H1 (cell line): ENCODE data around the gene AIFM3. TPM values are rescaled to one million over a fixed set of nuclear protein-coding genes. Genes with fewer than 3 reads are reported as not detected.

ENCODE experiments used
- CTCF ChIA-PET: fragments of 300-600 bp; sonication (Branson Sonifier 250); formaldehyde crosslinking; loops from one replicate; lab custom pipeline; 2021; ENCODE audit not compliant: partially characterized antibody; lab: Charles Lee
- POLR2A ChIA-PET: fragments of 300-600 bp; sonication (Branson Sonifier 250); formaldehyde crosslinking; loops from one replicate; lab custom pipeline; 2021; ENCODE audit warnings: inconsistent platforms; ENCODE audit not compliant: partially characterized antibody; lab: Charles Lee
- DNase-seq, 2 experiments: peaks; one replicate each; pipeline versions ENCODE4 v3.0.0 to v3.0.0-alpha.2; 2010 to 2022; ENCODE audit warnings: low spot score in 2 of 2, low read depth in 1 of 2, mixed read lengths in 1 of 2
- FAIRE-seq: peaks from 2 replicates; lab custom pipeline; 2011; peaks lifted over from hg19 to GRCh38; lab: Jason Lieb, UNC
- H2AFZ ChIP-seq: 2 replicates; pipeline ENCODE4 v1.8.1; 2012; ENCODE audit warnings: low read length, inconsistent platforms
- H2AK5ac ChIP-seq: 2 replicates; pipeline ENCODE4 v1.6.1; 2013; ENCODE audit warnings: low read depth, low read length
- H2BK120ac ChIP-seq: replicated peaks from 2 replicates; pipeline ENCODE3; 2013; ENCODE audit warnings: low read depth, low read length, inconsistent platforms
- H2BK12ac ChIP-seq: 2 replicates; pipeline ENCODE4 v1.6.1; 2013; ENCODE audit warnings: low read depth, low read length
- H2BK15ac ChIP-seq: 2 replicates; pipeline ENCODE4 v1.6.1; 2013; ENCODE audit warnings: low read length
- H2BK20ac ChIP-seq: 2 replicates; pipeline ENCODE4 v1.6.1; 2013; ENCODE audit warnings: low read length
- H2BK5ac ChIP-seq: 2 replicates; pipeline ENCODE4 v1.6.1; 2013; ENCODE audit warnings: low read depth, low read length
- H3K14ac ChIP-seq: 2 replicates; pipeline ENCODE4 v1.6.1; 2013; ENCODE audit warnings: inconsistent platforms; ENCODE audit not compliant: insufficient read length
- H3K18ac ChIP-seq: 2 replicates; pipeline ENCODE4 v1.6.1; 2013; ENCODE audit warnings: low read length; ENCODE audit errors: extremely low read depth
- H3K23ac ChIP-seq: 2 replicates; pipeline ENCODE4 v1.6.1; 2013; ENCODE audit warnings: inconsistent platforms; ENCODE audit not compliant: insufficient read length
- H3K23me2 ChIP-seq: 2 replicates; pipeline ENCODE4 v1.6.1; 2013; ENCODE audit warnings: low read depth, low read length
- H3K27ac ChIP-seq: 2 replicates; pipeline ENCODE4 v1.6.1; 2011; ENCODE audit warnings: low read depth, low read length, inconsistent platforms
- H3K27me3 ChIP-seq, 4 experiments: replicated peaks in 1 of 4; 1 replicate in 1 of 4; 2 replicates in 3 of 4; pipeline versions ENCODE4 v1.6.1 to v1.8.1; 2011 to 2013; ENCODE audit warnings: low read length in 3 of 4, mild to moderate bottlenecking in 3 of 4, inconsistent platforms in 2 of 4, mixed read lengths in 2 of 4, moderate library complexity in 1 of 4; ENCODE audit not compliant: control insufficient read depth in 3 of 4, insufficient read depth in 3 of 4; ENCODE audit errors: extremely low read depth in 1 of 4
- H3K36me3 ChIP-seq, 4 experiments: 2 replicates each; pipeline versions ENCODE4 v1.6.1 to v1.8.1; 2011 to 2013; ENCODE audit warnings: mild to moderate bottlenecking in 4 of 4, low read length in 3 of 4, moderate library complexity in 2 of 4, control low read depth in 1 of 4, inconsistent platforms in 1 of 4; ENCODE audit not compliant: insufficient read depth in 4 of 4, control insufficient read depth in 2 of 4
- H3K4ac ChIP-seq: replicated peaks from 2 replicates; pipeline ENCODE3; 2013; ENCODE audit warnings: low read length, low read depth, mixed read lengths, inconsistent platforms; ENCODE audit not compliant: insufficient read length
- H3K4me1 ChIP-seq, 4 experiments: replicated peaks in 1 of 4; 1 replicate in 1 of 4; 2 replicates in 3 of 4; pipeline versions ENCODE4 v1.6.1 to v1.8.1; 2011 to 2013; ENCODE audit warnings: low read length in 3 of 4, inconsistent platforms in 2 of 4, mixed read lengths in 1 of 4; ENCODE audit not compliant: insufficient read depth in 4 of 4, control insufficient read depth in 3 of 4
- H3K4me2 ChIP-seq, 2 experiments: 2 replicates each; pipeline versions ENCODE4 v1.6.1 to v1.8.1; 2011 to 2013; ENCODE audit warnings: low read depth in 2 of 2, low read length in 2 of 2, control low read depth in 1 of 2, inconsistent platforms in 1 of 2, mild to moderate bottlenecking in 1 of 2; ENCODE audit not compliant: insufficient read depth in 1 of 2
- H3K4me3 ChIP-seq, 4 experiments: fragments of 200-600, 300-600 bp in 1 of 4; sonication (generic), shearing (Covaris generic), sonication (Bioruptor Twin) in 1 of 4; 2 replicates each; pipeline versions ENCODE4 v1.5.1 to v1.8.1; 2011 to 2016; ENCODE audit warnings: low read length in 4 of 4, low read depth in 3 of 4, control low read depth in 2 of 4, inconsistent platforms in 2 of 4, mild to moderate bottlenecking in 2 of 4, mixed read lengths in 1 of 4, moderate library complexity in 1 of 4; ENCODE audit not compliant: insufficient read depth in 2 of 4; ENCODE audit errors: extremely low read depth in 1 of 4
- H3K56ac ChIP-seq: replicated peaks from 2 replicates; pipeline ENCODE3; 2013; ENCODE audit warnings: low read depth, mild to moderate bottlenecking, mixed read lengths, low read length, inconsistent platforms; ENCODE audit not compliant: insufficient read length
- H3K79me1 ChIP-seq: 2 replicates; pipeline ENCODE4 v1.6.1; 2013; ENCODE audit warnings: low read depth, low read length, control low read depth
- H3K79me2 ChIP-seq, 2 experiments: 2 replicates each; pipeline versions ENCODE4 v1.6.1 to v1.8.1; 2012 to 2013; ENCODE audit warnings: low read length in 2 of 2, mild to moderate bottlenecking in 2 of 2, inconsistent platforms in 1 of 2; ENCODE audit not compliant: insufficient read depth in 2 of 2, control insufficient read depth in 1 of 2
- H3K9ac ChIP-seq, 4 experiments: replicated peaks in 1 of 4; 1 replicate in 1 of 4; 2 replicates in 3 of 4; pipeline versions ENCODE4 v1.6.1 to v1.8.1; 2011 to 2013; ENCODE audit warnings: low read depth in 3 of 4, low read length in 3 of 4, control low read depth in 2 of 4, mild to moderate bottlenecking in 2 of 4, moderate library complexity in 2 of 4, inconsistent platforms in 1 of 4; ENCODE audit errors: extremely low read depth in 1 of 4
- H3K9me3 ChIP-seq, 2 experiments: 2 replicates each; pipeline versions ENCODE4 v1.6.1 to v1.8.1; 2012 to 2013; ENCODE audit warnings: mild to moderate bottlenecking in 2 of 2, moderate library complexity in 2 of 2, control low read depth in 1 of 2, inconsistent platforms in 1 of 2, low read depth in 1 of 2, low read length in 1 of 2, mixed read lengths in 1 of 2; ENCODE audit not compliant: insufficient read depth in 2 of 2
- H4K20me1 ChIP-seq, 2 experiments: replicated peaks in 1 of 2; 2 replicates each; pipeline versions ENCODE3 to v1.8.1; 2011 to 2013; ENCODE audit warnings: inconsistent platforms in 2 of 2, low read length in 2 of 2, mild to moderate bottlenecking in 1 of 2; ENCODE audit not compliant: insufficient read depth in 2 of 2, control insufficient read depth in 1 of 2
- H4K5ac ChIP-seq: 2 replicates; pipeline ENCODE4 v1.6.1; 2013; ENCODE audit warnings: low read length, low read depth, mixed read lengths, inconsistent platforms; ENCODE audit not compliant: insufficient read length
- H4K8ac ChIP-seq: 2 replicates; pipeline ENCODE4 v1.8.0; 2013; ENCODE audit warnings: mild to moderate bottlenecking, moderate library complexity, low read length, inconsistent platforms; ENCODE audit not compliant: insufficient read depth; ENCODE audit errors: extremely low read depth
- H4K91ac ChIP-seq: replicated peaks from 2 replicates; pipeline ENCODE3; 2013; ENCODE audit warnings: low read length, mixed read lengths, inconsistent platforms; ENCODE audit not compliant: insufficient read length
- BACH1 ChIP-seq: IDR thresholded peaks from 2 replicates; pipeline ENCODE4 v1.6.1; 2012; ENCODE audit warnings: low read length, improper control_type of control experiment
- CBX5 ChIP-seq: fragments of 300-800, 300-1000 bp; sonication (generic); IDR thresholded peaks from 2 replicates; pipeline ENCODE4 v1.7.1; 2016; ENCODE audit warnings: antibody characterized with exemption, low read length, low read depth
- CHD2 ChIP-seq: IDR thresholded peaks from 2 replicates; pipeline ENCODE4 v1.6.1; 2012; ENCODE audit warnings: low read length, improper control_type of control experiment
- HDAC2 ChIP-seq, 2 experiments: fragments of 300-600 bp in 1 of 2; sonication (generic) in 1 of 2; IDR thresholded peaks; 2 replicates each; pipeline ENCODE4 v1.6.1; 2011 to 2012; ENCODE audit warnings: low read depth in 2 of 2, low read length in 2 of 2, mild to moderate bottlenecking in 2 of 2, moderate library complexity in 2 of 2, borderline replicate concordance in 1 of 2, inconsistent platforms in 1 of 2
- JUN ChIP-seq: IDR thresholded peaks from 2 replicates; pipeline ENCODE4 v1.6.1; 2011; ENCODE audit warnings: low read depth, mild to moderate bottlenecking, improper control_type of control experiment, low read length
- NANOG ChIP-seq: IDR thresholded peaks from 2 replicates; pipeline ENCODE4 v1.6.1; 2011; ENCODE audit warnings: low read length, low read depth, mild to moderate bottlenecking, inconsistent platforms; ENCODE audit not compliant: insufficient read depth, poor library complexity, severe bottlenecking
- SRF ChIP-seq: IDR thresholded peaks from 2 replicates; pipeline ENCODE4 v1.6.1; 2011; ENCODE audit warnings: mild to moderate bottlenecking, low read depth, low read length, moderate library complexity
- WGBS, 2 experiments: shearing (Covaris generic) in 1 of 2; methylation state at CpG; one replicate each; pipeline versions ENCODE4 v1.1.6 to v1.1.7; 2013 to 2015; ENCODE audit warnings: low lambda C conversion rate in 2 of 2, mixed read lengths in 2 of 2, inconsistent platforms in 1 of 2, low coverage in 1 of 2, missing lambda C conversion rate in 1 of 2; ENCODE audit not compliant: insufficient replicate concordance in 2 of 2, insufficient coverage in 1 of 2, insufficient read length in 1 of 2; ENCODE audit errors: extremely low coverage in 1 of 2, missing lambda C conversion rate in 1 of 2; 5-methylcytosine and 5-hydroxymethylcytosine counted together
- polyA plus RNA-seq, 7 experiments: library from polyadenylated mRNA; depleted of rRNA in 3 of 7; stranded (reverse) in 5 of 7; unstranded in 2 of 7; fragments of >200 nt in 5 of 7; fragments of 200-250 nt in 2 of 7; gene quantifications; 1 replicate in 5 of 7; 2 replicates in 1 of 7; 4 replicates in 1 of 7; pipeline versions ENCODE4 v1.2.1 to v1.2.3, GENCODE V29; 2011 to 2013; ENCODE audit warnings: missing spikeins in 2 of 7, mixed read lengths in 2 of 7
- total RNA-seq: library from RNA; stranded (reverse); fragmentation: NEBNext Ultra II Directional; extraction: Animal tissue kit (Norgen Biotek cat#: 25700); gene quantifications from 2 replicates; pipeline ENCODE4 v1.2.1, GENCODE V29; 2021
- TF ChIP-seq, protein P1 (sequence below), 3 experiments: IDR thresholded peaks; 1 replicate in 2 of 3; 2 replicates in 1 of 3; pipeline versions ENCODE4 v1.5.1 to v1.6.1; 2011; ENCODE audit warnings: low read length in 3 of 3, mild to moderate bottlenecking in 3 of 3, inconsistent platforms in 2 of 3, low read depth in 1 of 3, moderate library complexity in 1 of 3; ENCODE audit not compliant: insufficient read depth in 1 of 3; ENCODE audit errors: control extremely low read depth in 1 of 3
- TF ChIP-seq, protein P2 (sequence below): IDR thresholded peaks from 2 replicates; pipeline ENCODE4 v1.6.1; 2011; ENCODE audit warnings: low read depth, mild to moderate bottlenecking, low read length; ENCODE audit not compliant: insufficient read depth

AIFM3 gene
- total and polyA plus RNA-seq, 2 of the 8 experiments (the other 6 are each of a cell fraction or from before 2014, with no cell fraction given): 0.86 to 1.4 TPM

DNA sequence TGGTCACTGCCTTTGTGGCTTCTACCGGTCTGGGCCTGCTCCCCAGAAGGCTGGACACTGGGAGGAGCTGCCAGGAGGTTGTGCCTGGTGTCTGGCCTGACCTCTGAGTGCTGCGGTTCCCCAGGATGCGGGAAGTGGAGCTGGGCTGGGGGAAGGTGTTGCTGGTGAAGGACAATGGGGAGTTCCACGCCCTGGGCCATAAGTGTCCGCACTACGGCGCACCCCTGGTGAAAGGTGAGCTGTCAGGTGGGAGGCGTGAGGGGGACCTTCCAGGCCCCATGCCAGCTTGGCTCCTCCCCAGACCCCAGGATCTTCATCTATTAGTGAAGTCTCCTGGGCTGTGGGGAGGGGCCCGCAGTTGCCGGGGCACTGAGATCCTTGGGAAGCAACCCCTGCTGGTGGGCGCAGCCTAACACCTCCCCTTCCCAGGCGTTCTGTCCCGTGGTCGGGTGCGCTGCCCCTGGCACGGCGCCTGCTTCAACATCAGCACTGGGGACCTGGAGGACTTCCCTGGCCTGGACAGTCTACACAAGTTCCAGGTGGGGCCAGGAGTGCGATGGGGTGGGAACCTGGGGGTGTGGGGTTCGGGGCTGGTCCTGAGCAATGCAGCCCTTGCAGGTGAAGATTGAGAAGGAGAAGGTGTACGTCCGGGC lies 6.7 kb downstream of the AIFM3 start:
- peaks cover 0 to 5% (median 1%) of the 10 kb centered on the region in 4 experiments; a peak in 5 of 7 replicates for H3K4me1 ChIP-seq
- no peaks in the 10 kb centered on the region for H3K36me3 ChIP-seq
- H2BK20ac ChIP-seq: no peak overlapping the region
- no peak overlapping the region for H3K56ac ChIP-seq
- no peak for DNase-seq
- no peak overlapping the region for H2BK15ac ChIP-seq
- no peak overlapping the region for H2AK5ac ChIP-seq
- H3K23me2 ChIP-seq: no peaks in the 10 kb centered on the region
- H3K4me2 ChIP-seq: no peak overlapping the region
- H3K27me3 ChIP-seq: peaks cover 0 to 20% (median 3%) of the 10 kb centered on the region in 4 experiments; a peak in 5 of 7 replicates
- no peak overlapping the region for H4K5ac ChIP-seq
- H3K9ac ChIP-seq: no peak overlapping the region
- H3K23ac ChIP-seq: no peak overlapping the region
- H4K8ac ChIP-seq: no peak overlapping the region
- H3K4me3 ChIP-seq: no peak overlapping the region
- no peak overlapping the region for H2BK120ac ChIP-seq
- no peak overlapping the region for H2BK12ac ChIP-seq
- no peaks in the 10 kb centered on the region for H3K79me1 ChIP-seq
- 87% methylated on average over 19 of the region's 21 CpGs; no CpG with 5 or more reads in 1 of the 2 experiments for WGBS, 2 experiments
- no peak for FAIRE-seq
- no peak overlapping the region for H2AFZ ChIP-seq
- ChIA-PET POLR2A (interaction anchor here (0.8 to 2.3 kb wide), 2 partner anchors 8 to 26 kb away, joined by 3 to 11 read pairs; partner anchors contain the start of gene LZTR1), CTCF (interaction anchor here (0.9 to 10.9 kb wide), 6 partner anchors 9 to 29 kb away, joined by 3 to 115 read pairs (median 4); partner anchors contain the start of genes LZTR1 and THAP7)
- H3K14ac ChIP-seq: no peak overlapping the region
- H3K18ac ChIP-seq: no peak overlapping the region
- no peaks in the 10 kb centered on the region for H3K79me2 ChIP-seq
- no peak overlapping the region; the same call in 1 of the 2 replicates for H3K27ac ChIP-seq
- H4K91ac ChIP-seq: no peak overlapping the region
- peaks cover 1 to 2% of the 10 kb centered on the region in 2 experiments for H4K20me1 ChIP-seq
- no peak overlapping the region for H3K4ac ChIP-seq
- H2BK5ac ChIP-seq: no peak overlapping the region
- peaks cover 9 to 13% of the 10 kb centered on the region in 2 experiments for H3K9me3 ChIP-seq
- TF ChIP-seq HDAC2 (IDR thresholded peaks at IDR 0.05; ENCODE audit: borderline replicate concordance in 1 of 2, low read depth in 2 of 2, low read length in 2 of 2) (no peak), CBX5 (no peak), NANOG (no peak), SRF (no peak), JUN (no peak), CHD2 (no peak), BACH1 (no peak)
- TF ChIP-seq, protein P1, sequence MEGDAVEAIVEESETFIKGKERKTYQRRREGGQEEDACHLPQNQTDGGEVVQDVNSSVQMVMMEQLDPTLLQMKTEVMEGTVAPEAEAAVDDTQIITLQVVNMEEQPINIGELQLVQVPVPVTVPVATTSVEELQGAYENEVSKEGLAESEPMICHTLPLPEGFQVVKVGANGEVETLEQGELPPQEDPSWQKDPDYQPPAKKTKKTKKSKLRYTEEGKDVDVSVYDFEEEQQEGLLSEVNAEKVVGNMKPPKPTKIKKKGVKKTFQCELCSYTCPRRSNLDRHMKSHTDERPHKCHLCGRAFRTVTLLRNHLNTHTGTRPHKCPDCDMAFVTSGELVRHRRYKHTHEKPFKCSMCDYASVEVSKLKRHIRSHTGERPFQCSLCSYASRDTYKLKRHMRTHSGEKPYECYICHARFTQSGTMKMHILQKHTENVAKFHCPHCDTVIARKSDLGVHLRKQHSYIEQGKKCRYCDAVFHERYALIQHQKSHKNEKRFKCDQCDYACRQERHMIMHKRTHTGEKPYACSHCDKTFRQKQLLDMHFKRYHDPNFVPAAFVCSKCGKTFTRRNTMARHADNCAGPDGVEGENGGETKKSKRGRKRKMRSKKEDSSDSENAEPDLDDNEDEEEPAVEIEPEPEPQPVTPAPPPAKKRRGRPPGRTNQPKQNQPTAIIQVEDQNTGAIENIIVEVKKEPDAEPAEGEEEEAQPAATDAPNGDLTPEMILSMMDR (IDR thresholded peaks at IDR 0.05; ENCODE audit: control extremely low read depth in 1 of 3, insufficient read depth in 1 of 3, low read depth in 1 of 3, low read length in 3 of 3): no peak
- TF ChIP-seq, protein P2, sequence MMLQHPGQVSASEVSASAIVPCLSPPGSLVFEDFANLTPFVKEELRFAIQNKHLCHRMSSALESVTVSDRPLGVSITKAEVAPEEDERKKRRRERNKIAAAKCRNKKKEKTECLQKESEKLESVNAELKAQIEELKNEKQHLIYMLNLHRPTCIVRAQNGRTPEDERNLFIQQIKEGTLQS: no peak
